RWPE1 (cell line): Measurements from ENCODE around the gene TBC1D12.

Source experiments
- CTCF ChIA-PET: fragments of 350-600 bp; sonication (Branson Sonifier 250); formaldehyde crosslinking; extraction: SDS; loops from one replicate; lab custom pipeline; 2021; lab: Yijun Ruan, JAX
- POLR2A ChIA-PET: fragments of 400-600 bp; formaldehyde crosslinking; extraction: SDS; loops from one replicate; lab custom pipeline; 2020; ENCODE audit warnings: antibody characterized with exemption; ENCODE audit not compliant: low non-redundant PET; lab: Yijun Ruan, JAX
- DNase-seq: peaks from one replicate; pipeline ENCODE4 v3.0.0; 2012; ENCODE audit warnings: low spot score
- H3K27ac ChIP-seq: fragments of 450-650 bp; 2 replicates; pipeline ENCODE4 v1.5.1; 2017
- TF ChIP-seq, protein P1 (sequence below): fragments of 450-650 bp; conservative IDR thresholded peaks from 2 replicates; pipeline ENCODE4 v1.5.1; 2017; ENCODE audit warnings: low read depth, mild to moderate bottlenecking

The TBC1D12 gene

DNA sequence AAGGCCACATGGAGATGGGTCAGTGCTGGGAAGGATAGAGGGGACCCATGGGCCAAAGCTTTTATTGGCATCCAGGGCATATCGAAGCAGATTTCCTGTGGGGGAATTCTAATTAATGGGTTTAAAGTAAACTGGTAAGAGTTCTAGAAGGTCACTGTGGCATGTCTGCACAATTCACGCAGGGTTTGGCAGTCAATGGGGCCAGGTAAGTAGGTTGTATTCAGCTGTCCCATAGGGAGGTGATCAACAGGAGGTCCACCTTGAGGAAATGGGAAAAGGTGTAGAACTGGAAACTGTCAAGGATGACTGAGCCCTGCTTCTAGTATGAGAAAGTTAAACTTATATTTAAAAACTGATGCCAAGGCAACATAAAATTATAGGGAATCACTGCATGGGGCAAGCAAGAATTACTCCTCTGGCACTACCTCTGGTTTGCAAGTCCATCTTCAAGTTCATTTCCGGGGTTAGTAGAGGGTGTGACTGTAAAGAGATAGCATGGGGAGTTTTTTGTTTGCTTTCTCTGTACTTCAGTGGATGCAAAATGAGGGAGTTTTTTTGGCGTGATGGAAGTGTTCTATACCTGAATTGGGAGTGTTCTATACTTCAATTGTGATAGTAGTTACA lies 22.5 kb downstream of the TBC1D12 start:
- TF ChIP-seq, protein P1, sequence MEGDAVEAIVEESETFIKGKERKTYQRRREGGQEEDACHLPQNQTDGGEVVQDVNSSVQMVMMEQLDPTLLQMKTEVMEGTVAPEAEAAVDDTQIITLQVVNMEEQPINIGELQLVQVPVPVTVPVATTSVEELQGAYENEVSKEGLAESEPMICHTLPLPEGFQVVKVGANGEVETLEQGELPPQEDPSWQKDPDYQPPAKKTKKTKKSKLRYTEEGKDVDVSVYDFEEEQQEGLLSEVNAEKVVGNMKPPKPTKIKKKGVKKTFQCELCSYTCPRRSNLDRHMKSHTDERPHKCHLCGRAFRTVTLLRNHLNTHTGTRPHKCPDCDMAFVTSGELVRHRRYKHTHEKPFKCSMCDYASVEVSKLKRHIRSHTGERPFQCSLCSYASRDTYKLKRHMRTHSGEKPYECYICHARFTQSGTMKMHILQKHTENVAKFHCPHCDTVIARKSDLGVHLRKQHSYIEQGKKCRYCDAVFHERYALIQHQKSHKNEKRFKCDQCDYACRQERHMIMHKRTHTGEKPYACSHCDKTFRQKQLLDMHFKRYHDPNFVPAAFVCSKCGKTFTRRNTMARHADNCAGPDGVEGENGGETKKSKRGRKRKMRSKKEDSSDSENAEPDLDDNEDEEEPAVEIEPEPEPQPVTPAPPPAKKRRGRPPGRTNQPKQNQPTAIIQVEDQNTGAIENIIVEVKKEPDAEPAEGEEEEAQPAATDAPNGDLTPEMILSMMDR = no peak
- ChIA-PET CTCF (interaction anchor here (0.5 to 0.6 kb wide), 2 partner anchors 13 to 821 kb away, joined by 3 read pairs; no protein-coding TSS in a partner anchor), POLR2A (no interaction called here)

DNA sequence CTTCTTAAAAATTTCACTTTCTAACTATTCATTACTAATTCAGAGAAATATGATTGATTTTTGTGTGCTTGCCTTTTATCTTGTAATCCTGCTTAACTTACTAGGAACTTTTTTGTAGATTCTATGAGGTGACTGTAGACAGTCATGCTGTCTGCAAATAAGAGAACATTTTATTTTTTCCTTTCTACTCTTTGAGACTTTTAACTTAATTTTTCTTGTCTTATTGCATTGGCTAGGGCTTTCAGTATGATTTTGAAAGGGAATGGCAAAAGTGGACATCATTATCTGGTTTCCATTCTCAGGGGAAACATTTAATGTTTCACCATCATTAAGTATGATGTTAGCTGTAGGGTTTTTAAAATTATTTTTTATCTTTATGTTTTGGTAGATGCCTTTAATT lies 23.6 kb downstream of the TBC1D12 start:
- ChIA-PET POLR2A (no interaction called here), CTCF (no interaction called here)
- no peak for DNase-seq
- TF ChIP-seq, protein P1 = no peak
- no peak overlapping the region for H3K27ac ChIP-seq

More for the DNA sequence above, 22.5 kb downstream of the TBC1D12 start:
- DNase-seq = no peak
- no peak overlapping the region for H3K27ac ChIP-seq

GRCh38 chr10:94427166-94427565 lies 24.8 kb downstream of the TBC1D12 start:
- ChIA-PET CTCF (interaction anchor here (0.6 kb wide), 1 partner anchor 77 kb away, joined by 4 read pairs; no protein-coding TSS in a partner anchor), POLR2A (no interaction called here)
- TF ChIP-seq, protein P1 = no peak
- H3K27ac ChIP-seq = no peak overlapping the region
- no peak for DNase-seq

- DNase-seq = no peak
- CTCF ChIA-PET = no interaction called here
- POLR2A ChIA-PET = no interaction called here
- TF ChIP-seq, protein P1 = no peak
- H3K27ac ChIP-seq = no peak overlapping the region
Observed at GRCh38 chr10:94428766-94429707, 26.7 kb downstream of the TBC1D12 start.

DNA sequence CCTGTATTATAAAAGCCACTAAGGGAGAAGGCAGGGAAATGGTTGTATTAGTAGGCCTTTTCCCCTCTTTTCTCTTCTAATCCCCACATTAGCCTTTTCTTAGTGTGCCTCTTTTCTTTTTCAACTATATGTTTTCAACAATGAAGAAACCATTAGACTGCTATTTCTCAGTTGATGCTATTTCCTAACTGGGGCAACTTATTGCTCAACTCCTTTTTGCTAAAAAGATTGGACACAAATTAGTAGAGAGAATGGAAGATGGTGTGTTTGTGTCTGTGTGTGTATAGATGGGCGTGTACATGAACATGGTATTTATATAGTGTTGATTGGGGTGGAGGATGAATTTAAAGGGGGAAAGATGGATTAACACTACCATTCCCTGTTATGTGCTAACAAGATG lies 28.4 kb downstream of the TBC1D12 start:
- DNase-seq = no peak
- ChIA-PET CTCF (no interaction called here), POLR2A (no interaction called here)
- H3K27ac ChIP-seq = no peak overlapping the region
- TF ChIP-seq, protein P1 = no peak

- ChIA-PET CTCF (no interaction called here), POLR2A (no interaction called here)
- TF ChIP-seq, protein P1 = no peak
Observed at GRCh38 chr10:94432443-94432842, 30.1 kb downstream of the TBC1D12 start.

More at GRCh38 chr10:94432443-94432842, 30.1 kb downstream of the TBC1D12 start:
- no peak overlapping the region for H3K27ac ChIP-seq
- DNase-seq = no peak
